ENCODE measurements around the gene LDB2.

The LDB2 gene

GRCh38 chr4:16757080-16757521 is 141.3 kb downstream of the LDB2 start:
- no peak for DNase-seq (ENCODE audit: low spot score)

DNA sequence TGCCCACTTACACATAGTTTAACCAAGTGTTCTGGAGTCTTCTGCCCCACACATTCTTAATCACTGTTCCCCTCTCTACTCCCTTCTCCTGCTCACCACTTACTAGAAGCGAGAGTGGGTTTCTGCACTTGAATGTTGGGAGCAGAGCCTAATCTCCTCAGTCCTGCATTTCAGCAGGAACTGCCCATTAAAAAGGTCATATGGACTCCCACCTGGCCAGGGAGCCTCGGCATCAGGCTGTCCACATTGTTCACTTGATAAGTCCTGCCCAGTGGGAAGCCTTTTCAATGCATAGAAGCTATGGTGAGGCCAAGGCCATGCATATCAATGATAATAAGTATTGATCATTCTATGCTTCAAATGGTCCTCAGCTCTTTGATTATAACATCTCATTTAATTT is 144.3 kb downstream of the LDB2 start:
- DNase-seq (ENCODE audit: low spot score): no peak

DNA sequence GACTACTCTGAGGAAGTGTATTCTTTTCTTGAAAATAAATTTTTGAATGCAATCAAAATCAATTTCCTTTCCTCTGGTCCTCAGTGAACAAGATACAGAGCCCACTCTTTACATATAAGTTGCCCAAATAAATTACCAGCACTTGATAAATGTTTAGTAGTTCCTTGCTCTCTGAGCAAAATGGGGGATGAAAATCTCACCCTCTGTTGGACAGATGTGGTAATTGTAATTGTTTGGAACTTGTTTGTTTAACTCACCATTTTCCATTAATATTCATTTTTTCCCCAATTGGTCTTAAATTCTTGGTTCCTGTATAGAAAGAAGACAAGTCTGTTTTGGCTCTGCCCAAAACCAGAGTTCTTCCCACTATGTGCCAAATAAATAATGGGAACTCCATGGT is 146.3 kb downstream of the LDB2 start:
- no peak for DNase-seq (ENCODE audit: low spot score)

- no peak for DNase-seq (ENCODE audit: low spot score)
These were observed 147.4 kb downstream of the LDB2 start for GRCh38 chr4:16750882-16751642.

- DNase-seq (ENCODE audit: low spot score): no peak
These were observed 148.2 kb downstream of the LDB2 start for GRCh38 chr4:16750216-16750615.

DNA sequence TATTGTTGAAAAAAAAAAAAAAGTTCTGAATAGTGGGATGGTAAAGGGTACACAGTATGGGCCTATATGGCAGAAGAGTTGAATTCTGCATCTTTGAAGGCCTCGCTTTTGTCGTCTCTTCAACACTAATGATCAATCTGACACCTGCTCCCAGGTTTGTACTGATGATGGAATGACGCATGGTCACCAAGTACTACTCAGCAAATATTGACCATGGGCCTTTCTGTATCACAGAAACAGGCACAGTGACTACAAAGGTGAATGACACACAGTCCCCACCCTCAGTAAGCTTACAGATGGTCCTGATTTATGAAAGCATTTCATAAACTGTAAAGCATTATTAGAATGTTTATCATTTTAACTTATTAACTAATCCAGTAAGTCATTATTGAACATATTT is 152.6 kb downstream of the LDB2 start:
- no peak for DNase-seq (ENCODE audit: low spot score)

GRCh38 chr4:16745009-16745635 is 153.3 kb downstream of the LDB2 start:
- no peak for DNase-seq (ENCODE audit: low spot score)

DNA sequence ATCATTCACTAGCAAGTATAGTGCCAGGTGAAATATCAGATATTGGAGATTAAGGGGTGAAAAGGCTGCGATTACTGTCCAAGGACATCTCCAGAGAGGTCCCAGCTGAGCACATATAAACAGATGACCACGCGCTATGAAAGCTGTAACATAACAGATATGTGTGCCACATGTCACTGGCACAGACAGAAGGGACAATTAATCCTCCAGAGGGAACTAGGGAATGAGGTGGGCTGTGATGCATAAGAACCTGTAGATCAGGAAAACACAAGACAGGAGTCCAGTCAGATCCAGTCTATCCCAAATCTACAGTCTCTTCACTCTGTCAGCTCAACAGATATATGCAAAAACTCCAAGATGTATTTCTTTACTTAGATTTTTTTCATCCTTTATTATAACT is 157.2 kb downstream of the LDB2 start:
- DNase-seq (ENCODE audit: low spot score): no peak

GRCh38 chr4:16739997-16740624 is 158.3 kb downstream of the LDB2 start:
- no peak for DNase-seq (ENCODE audit: low spot score)

DNA sequence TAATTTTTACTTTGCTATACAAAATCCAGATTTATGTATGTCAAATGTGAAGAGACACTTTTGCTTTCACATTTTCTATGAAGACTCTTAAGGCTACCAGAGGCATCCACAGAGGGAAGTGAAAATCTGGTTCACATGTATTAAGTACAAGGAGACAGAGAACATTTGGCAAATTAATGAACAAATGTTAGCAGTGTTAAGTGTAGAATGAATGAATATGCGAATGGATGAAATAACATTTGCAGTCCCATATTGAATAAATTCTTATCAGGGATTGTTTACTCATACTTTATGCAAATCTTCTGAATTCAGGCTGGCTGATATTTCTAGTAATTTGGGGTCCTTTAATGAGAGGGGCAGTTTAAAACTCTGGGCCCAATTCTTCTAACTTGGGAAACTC is 159.9 kb downstream of the LDB2 start:
- no peak for DNase-seq (ENCODE audit: low spot score)

- DNase-seq (ENCODE audit: low spot score): no peak
These were observed 164.9 kb downstream of the LDB2 start for GRCh38 chr4:16733509-16733908.

DNA sequence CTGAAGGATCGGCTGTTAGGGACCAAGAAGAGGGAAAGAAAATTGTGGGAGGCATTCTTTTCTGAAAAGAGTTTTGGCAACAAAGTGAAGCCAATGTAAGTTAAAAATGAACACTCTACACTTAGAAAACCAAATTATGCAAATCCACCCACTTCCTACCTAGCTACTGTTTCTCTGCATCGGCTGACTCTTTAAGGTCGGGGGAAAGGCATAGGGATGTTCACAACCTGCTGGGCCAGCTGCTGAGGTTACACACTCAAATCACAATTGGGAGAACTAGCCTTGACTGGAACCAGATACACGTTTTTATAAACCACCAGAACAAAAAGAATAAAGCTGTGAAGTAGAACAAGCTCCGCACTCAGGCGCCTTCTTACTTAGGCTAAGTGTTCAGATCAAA is 165.7 kb downstream of the LDB2 start:
- DNase-seq (ENCODE audit: low spot score): no peak

DNA sequence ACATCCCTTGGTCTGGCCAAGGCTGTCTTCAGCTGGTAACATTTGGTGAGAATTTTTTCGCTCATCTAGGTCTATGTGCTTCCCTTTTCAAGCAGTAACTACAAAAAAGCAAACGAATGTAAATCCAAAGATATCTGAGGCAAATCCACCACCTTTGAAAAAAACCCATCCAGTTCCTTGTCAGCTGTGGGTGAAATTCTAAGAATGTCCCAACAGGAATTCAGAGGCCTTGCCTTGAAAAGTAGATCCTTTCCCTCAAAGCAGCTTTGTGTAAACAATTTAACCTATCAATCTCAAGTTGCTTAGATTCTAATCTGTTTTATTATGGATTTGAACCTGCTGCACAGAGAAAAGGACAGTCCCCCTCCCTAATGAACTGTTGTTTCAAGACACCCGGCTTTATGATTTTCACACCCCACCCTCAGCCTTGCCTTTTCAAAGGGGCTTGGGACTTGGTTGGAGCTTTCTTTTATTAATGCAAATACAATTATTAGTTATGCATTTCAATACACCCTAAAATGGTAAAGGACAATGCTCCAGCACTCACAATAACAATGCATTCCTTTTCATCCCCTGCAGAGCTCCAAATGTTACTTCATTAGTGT is 166.6 kb downstream of the LDB2 start:
- DNase-seq (ENCODE audit: low spot score): no peak

GRCh38 chr4:16730522-16731205 is 167.8 kb downstream of the LDB2 start:
- no peak for DNase-seq (ENCODE audit: low spot score)

DNA sequence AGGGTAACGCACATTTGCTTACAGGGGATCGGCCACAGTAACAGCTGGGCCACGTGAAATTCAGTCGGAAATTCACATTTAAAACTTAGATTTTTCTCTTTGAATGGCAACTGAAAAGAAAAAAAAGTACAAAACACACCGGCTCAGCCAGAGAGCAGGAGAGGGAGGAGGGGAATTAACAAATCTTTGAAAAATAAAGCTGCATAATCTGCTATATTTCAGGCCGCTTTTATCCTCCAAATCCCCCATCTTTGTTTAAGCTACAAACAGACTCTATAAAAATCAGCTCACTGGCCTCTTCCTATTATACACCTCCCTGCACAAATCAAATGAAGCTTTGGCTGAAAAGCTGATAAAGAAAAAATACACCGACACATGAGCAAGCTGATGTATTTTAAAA is 169.1 kb downstream of the LDB2 start:
- DNase-seq (ENCODE audit: low spot score): no peak

- DNase-seq (ENCODE audit: low spot score): no peak
These were observed 169.6 kb downstream of the LDB2 start for GRCh38 chr4:16728849-16729248.

- no peak for DNase-seq (ENCODE audit: low spot score)
These were observed 170.3 kb downstream of the LDB2 start for GRCh38 chr4:16728111-16728510.

GRCh38 chr4:16727218-16727617 is 171.2 kb downstream of the LDB2 start:
- no peak for DNase-seq (ENCODE audit: low spot score)

DNA sequence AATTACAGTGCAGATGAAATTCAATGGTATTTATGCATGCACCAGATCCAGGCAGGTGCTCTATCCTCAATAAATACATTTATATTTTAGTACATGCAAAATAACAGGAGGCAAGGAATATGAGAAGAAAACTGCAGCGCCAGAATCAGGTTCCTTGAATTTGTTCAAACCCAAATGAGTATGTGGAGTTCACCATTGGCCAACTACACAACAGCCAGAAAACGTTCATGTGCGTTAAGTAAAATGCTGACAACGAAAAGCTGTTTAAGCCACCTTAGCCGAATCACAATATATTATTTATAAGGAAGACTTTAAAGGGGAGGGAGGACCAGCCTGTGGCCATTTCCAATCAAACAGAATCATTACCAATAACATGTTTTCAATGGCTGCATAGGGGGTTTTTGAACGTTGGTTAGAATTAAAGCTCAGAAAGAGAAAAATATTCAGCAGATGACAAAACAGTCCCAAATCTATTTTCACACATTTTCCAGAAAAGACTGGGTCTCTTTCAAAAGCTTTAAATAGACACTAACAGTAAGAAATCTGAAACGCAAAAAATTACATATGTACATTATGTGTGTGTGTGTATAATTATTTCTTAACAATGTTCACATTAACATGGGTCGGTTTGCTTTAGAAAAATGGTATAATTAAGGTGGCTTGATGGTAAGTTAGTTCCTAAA is 171.9 kb downstream of the LDB2 start:
- DNase-seq (ENCODE audit: low spot score): no peak

GRCh38 chr4:16725252-16725651 is 173.2 kb downstream of the LDB2 start:
- no peak for DNase-seq (ENCODE audit: low spot score)

GRCh38 chr4:16722416-16722815 is 176.0 kb downstream of the LDB2 start:
- DNase-seq (ENCODE audit: low spot score): no peak
